Kasumi-1 (cell line): ENCODE results near the gene RTRAF.

Source experiments
- DNase-seq, 2 experiments: peaks; one replicate each; lab custom pipeline; 2025; lab: John Stamatoyannopoulos, UW

RTRAF gene

DNA sequence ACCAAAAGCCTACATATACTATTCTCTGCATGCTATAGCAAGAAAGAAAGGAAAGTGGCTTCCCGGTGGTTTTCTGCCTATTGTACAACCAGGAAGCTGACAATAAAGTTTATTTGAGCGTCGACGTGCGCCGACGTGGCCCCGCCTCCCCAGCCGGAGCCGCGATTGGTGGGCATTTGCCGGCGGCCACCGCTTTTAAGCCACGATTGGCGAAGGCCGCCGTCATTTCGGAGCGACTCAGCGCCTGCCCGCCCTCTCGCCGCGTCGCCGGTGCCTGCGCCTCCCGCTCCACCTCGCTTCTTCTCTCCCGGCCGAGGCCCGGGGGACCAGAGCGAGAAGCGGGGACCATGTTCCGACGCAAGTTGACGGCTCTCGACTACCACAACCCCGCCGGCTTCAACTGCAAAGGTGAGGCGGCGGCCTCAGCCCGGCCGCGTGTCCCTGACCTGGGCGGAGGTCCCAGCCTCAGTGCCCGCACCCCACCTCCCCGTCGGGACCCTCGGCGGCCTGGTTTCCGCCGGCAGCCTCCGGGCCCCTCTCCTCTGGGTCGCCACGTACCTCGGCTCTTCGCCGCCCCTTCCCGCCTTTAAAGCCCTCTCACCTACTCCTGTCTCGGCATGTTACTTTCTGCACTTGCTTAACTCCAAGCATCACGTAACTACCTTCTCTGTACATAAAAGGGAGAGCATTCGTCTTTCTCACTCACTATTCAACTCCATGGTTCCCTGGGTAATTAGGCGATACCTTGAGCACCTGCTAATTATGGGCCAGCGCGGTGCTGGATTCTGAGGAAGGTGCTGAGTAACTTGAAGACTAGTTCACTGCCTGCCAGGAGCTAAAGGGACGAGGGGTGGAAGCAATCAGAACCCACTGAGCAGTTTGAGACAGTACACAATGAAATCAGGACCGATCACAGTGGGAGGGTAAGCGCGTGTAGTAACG is at the start of gene RTRAF:
TSS of gene RTRAF (plus strand) at position 254 of the 942 bp plus-strand sequence. CDS start at position 348, 94 bp downstream.
- peak; percentile 92 to 93 for DNase-seq

DNA sequence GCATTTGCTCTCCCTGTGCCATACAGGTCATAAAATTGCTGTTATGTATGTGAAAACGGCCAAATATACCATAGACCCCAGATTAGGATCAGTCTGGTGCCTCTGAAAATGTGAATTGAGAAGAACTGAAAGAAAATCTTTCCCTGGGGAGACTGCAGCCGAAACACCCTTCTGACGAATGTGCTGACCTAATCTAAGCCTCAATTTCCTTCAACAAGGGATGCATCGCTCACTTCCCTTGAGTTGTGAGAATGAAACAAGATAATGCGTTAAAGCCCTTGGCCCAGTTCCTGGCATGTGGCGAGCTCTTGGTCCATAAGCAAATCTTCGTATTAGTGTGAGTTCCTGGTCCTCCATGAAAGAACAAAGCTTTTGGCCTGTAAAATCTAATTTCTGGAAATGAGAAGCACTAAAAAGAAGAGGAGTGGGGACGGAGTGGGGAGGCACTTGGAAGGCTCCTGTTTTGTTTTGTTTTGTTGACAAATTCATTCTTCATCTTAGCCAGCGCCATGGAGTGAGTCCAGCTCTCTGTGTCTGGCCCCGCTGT is 49.5 kb upstream of the RTRAF start:
- DNase-seq, result no peak

DNA sequence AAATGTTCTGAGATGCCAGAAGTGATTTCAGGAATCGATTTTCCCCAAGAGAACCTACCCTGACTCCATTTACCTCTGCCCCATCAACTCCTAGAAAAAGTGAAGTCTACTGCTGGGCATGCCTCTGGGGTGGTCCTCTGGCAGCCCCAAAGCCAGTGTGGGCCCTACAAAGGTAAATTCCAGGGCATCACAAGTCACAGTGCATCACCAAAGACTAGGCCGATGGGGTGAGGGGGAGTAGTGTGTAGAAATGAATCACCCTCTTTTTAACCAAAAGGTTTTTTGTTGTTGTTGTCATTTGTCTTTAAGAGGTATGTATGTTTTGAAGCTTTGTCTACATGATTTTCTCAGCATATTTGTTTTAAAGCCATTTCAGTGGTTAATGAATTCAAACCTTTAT is 46.4 kb upstream of the RTRAF start:
- DNase-seq, result no peak

DNA sequence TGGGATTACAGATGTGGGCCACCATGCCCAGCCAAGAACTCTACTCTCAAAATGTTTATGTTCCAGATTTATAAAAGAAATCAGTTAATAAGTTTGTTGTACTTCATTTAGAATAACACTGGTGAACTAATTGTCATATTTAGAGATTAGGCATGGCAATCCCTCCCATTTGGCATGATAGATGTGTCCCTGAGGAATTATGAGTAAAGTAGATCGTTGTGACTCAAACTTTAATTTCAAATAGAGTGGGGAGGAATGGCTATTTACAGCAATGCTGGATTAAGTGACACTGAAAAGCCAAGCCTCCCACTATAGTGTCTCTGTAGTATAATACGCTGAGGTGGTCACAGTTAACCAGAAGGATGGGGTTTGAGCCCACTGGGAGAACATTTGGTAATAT is 39.3 kb upstream of the RTRAF start:
- DNase-seq, result no peak

DNA sequence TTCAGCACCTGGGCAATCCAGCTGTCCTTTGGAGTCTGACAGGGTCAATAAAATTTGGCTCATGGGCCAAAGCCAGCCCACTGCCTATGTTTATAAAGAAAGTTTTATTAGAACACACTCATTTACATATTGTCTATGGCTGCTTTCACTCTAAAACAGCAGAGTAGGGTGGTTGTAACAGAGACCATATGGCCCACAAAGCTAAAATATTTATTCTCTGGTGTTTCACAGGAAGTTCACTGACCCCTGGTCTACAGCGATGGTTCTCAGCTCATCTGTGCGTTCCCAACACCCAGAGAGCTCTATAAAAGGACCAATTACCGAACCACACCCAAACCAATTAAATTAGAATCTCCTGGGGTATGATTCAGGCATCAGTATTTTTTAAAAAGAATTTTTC is 37.7 kb upstream of the RTRAF start:
- DNase-seq, result no peak

DNA sequence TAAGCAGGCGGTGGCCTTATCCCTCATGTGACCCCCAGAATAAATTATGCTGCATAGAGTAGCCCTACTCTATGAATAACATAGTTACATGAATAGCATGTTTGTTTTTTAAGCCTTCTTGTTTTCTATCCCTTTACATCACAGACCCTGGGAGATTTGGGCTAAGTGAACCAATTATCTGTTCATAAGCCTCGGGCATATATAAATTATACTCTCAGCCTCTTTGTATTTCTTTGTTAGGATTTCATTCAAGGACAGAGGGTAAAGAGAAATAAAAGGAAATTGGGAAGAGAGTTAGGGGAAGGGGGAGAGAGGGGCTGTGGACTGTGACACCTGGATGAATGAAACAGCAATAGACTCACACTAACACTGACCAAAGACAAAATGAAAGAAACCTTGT is 35.3 kb upstream of the RTRAF start:
- no peak for DNase-seq

DNA sequence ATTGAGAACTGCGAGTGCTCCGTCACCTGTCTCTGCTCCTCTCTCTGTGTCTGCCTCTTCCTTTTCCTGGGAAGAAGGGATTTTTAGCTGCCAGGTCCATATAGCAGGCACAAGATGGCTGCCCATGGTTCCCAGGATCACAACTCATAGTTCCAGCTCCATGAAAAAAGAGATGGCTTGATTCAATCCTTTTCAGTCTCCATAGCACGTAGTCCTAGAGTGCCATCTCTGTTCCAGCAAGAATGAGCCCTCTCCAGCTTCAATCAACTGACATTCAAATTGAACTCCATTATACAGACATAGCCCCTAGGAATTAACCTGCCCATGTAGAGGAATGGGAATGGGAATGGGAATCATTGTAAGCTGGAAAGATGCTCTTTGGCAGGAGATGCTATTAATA is 34.7 kb upstream of the RTRAF start:
- DNase-seq, result no peak

DNA sequence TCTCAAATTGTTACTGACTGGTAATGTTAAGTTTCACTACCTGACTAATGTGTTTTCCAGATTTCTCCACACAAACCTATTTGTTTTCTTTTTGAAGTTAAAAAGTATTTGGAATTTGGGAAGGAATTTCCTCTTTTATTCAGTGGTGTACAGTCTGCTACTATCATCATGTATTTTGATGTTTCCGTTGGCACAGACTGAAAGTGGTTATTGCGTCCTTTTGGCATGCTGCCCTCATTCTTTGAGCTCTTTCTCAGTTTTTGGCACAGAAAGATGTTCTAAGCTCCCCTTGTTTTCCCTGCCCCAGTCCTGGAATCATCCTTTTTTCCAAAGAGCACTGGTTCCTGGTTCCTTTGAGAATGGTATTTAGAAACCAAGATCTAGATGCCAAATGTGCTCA is 31.4 kb upstream of the RTRAF start:
- DNase-seq, result no peak

DNA sequence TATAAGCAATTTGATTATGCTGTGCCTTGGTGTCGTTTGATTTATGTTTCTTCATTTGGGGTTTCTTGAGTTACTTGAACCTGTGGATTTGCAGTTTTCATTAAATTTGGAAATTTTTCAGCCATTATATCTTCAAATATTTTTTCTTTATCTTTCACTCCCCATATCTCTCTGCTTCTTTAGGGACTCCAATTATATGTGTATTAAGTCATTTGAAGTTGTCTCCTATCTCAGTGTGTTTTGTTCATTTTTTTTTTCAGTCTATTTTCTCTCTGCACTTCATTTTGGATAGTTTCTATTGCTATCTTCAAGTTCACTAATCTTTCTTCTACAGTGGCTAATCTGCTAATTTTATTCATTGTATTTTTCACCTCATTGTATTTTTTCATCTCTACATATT is 29.4 kb upstream of the RTRAF start:
- DNase-seq, result no peak

DNA sequence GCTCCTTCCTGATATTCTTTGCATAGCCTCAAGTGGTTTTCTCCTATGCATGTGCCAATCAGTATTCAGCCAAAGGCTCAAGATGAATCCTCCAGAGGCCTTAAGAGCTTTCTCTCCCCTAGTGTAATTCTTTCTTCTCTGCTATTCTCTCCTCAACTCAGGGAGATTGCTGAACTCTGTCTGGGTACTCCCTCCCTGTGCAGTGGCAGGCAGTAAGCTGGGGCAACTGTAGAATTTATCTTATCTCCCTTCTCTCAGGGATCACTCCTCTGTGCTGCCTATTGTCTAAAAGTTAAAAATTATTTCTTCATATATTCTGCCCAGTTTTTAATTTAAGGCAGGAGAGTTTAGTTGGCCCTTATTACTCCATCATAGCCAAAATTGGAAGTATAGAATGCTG is 28.5 kb upstream of the RTRAF start:
- DNase-seq, result no peak

DNA sequence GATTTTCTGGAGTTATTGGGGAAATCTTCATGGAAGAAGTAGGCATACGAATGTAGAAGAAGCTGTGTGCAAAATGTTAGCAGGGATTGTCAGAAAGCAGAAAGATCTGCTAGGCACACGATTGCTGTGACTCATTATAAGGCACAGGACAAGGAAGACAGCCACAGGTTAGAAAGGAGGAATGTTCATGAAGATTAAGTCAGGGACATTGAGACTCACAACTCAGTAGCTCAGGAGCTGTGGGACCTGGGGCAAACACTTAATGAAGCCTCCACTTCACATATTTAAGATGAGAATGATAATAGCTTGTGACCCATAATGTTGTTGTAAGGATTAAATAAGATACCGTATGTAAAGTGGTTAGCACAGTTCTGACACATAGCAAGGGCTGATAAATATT is 26.6 kb upstream of the RTRAF start:
- DNase-seq, result no peak

DNA sequence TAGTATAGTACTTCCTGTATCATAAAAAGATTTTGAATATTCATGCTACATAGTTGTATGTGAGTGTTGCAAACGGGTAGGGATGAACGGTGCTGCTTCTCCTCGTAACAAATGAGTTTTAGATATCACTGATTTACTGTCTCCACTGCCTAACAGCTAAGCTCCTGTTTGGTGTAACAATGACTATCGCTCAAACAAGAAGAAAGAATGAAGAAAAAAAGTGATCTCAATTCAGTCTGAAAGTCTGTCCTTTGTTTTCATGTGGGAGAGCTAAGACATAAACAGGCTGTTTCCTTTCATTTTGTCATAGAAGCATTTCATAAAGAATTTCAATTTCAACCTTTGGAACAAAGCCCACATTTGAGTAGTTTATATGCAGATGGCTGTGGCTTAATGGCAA is 26.1 kb upstream of the RTRAF start:
- DNase-seq, result no peak

DNA sequence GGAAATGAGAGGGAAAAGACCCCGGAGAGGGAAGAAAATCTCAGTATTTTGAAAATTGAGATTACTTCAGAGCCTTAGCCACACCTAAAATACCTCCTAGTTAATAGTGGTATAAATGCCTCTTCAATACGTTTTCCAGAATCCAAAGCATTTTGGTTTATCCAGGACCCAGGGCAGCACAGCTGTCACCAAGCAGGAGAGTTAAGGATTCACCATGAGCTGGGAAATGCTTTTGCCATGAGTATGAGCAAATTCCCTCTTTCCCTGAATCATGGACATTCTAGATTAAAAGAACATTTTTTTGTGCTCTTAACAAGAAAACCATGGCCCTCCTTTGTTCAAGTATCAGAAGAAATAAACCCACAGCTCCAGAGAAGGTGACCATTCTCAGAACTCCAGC is 21.8 kb upstream of the RTRAF start:
- no peak for DNase-seq

DNA sequence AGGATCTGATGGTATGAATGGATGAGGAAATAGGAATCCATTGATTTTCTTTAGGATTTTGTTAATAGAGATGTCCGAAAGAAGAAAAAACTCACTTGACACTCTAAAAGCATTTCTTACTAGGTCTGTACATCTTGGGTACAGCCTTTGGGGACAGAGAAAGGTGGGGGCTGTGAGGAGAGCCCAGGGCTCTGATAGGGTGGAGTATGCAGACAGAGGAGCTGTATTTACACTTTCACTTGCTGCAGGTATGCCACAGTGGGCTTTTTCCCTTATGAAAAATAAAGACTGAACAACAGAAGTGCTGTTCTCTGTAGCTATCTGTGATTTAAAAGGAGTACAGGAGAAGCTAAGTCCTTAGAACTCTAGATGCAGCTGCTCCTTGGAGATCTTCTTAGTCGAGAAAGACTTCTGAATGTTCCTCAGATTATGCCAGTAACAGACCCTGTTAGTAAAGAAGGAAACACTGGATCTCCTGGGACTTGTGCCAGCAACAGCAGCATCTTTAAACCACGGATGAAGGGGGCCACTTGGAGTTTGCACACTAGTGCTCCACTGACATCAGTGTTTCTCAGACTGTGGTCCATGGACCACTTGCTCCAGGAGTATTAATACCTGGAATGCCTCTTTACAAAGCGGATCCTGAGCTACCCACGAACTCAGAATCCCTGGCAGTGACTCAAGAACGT is 19.4 kb upstream of the RTRAF start:
- no peak for DNase-seq

DNA sequence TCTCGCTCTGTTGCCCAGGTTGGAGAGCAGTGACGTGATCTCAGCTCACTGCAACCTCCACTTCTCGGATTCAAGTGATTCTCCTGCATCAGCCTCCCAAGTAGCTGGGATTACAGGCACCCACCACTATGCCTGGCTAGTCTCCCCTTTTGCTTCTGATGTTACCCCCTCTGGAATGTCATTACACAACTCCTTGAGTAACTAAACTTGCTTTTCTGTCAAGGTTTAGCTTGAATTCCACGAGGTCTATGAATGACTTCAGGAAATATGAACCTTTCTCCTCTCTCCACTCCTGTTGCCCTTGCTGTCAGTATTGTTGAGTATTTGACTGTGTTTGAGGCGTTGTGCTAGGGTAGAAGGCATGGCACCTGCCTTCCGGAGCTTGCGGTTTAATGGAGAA is 16.8 kb upstream of the RTRAF start:
- DNase-seq, result no peak

DNA sequence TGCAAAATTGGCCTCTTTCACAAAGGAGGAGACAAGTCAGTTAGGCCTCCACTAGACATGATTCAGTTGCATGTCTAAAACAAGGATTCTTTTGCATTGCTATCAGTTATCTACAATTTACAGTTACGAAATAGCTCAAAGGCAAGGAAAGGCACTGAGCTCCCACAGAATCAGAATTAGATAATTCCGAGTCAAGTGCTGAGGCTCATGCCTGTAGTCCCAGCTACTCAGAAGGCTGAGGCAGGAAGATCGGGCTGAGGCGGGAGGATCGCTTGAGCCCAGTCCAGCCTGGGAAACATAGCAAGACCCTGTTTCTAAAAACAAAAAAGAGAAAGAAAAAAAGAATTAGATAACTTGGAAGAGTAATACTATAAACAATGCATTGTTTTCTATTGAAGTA is 12.3 kb upstream of the RTRAF start:
- no peak for DNase-seq

DNA sequence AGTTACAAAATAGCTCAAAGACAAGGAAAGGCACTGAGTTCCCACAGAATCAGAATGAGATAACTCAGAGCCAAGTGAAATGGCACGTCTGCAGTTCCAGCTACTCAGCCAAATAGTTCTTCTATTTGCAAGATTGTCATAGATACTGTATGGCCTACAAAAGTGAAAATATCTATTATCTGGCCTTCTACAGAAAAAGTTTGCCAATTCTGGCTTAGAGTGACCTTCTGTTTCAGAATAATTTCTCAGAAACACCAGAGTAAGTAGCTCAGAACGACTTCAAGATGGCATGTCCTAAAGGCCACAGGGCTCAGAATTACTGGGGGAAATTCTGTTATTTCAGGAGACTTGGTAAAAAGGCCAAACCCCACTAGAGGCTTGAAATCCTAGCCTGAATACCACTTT is 10.7 kb upstream of the RTRAF start:
- DNase-seq, result no peak

DNA sequence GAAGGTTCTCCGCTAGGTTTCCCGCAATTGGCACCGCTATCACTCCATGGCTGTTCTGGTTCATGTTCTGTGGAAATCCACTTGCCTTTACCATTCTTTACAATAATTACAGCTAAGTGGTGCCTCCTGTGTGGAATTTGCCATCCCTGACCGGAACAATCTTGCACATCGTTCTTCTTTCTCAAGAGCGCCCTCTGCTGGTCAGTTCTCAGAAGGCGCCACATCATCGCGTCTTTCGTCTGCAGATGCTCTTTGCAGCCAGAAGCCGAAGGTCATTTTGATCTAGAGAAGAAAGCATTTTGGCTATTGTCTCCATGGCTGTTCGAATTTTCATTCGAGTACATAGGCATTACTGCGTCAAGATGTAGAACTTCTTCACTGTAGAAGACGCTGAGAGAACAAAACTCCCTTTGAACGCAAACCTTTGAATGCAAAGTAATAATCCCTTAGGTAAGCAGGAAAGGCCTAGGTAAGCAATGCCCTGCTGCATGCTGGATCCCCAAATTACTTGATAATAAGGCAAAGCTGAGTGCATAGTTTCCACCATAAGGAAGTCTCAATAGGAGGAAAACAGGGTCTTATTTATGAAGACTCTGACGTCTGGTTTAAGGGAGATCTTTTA is 10.1 kb upstream of the RTRAF start:
- peak; percentile 79 to 84 for DNase-seq

DNA sequence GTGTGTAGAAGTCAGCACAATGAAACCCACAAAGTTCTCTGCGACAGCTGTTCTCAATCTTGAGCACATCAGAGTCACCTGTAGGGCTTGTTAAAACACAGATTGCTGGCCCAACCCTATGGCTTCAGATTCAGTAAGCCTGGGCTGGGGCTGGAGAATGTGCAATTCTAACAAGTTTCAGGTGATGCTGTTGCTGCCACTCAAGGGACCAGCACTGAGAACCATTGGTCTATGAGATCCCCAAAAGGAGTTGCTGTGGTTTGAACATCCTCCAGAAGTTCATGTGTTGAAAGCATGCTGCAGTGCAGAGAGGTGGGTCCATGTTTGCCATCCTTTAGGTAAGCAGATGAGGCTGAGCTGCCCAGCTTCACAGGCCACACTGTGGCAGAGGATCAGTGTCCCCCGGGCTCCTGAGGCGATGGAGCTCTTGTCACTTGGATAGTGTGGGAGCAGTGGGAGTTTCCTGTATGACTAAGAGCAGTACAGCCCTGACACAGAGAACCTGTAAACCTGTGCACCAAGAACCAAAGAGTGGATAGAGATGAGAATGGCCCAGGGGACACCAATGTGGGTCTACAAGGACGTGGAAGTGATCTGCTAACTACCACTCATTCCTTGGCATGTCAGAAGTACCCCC is 8.0 kb upstream of the RTRAF start:
- DNase-seq, result no peak

DNA sequence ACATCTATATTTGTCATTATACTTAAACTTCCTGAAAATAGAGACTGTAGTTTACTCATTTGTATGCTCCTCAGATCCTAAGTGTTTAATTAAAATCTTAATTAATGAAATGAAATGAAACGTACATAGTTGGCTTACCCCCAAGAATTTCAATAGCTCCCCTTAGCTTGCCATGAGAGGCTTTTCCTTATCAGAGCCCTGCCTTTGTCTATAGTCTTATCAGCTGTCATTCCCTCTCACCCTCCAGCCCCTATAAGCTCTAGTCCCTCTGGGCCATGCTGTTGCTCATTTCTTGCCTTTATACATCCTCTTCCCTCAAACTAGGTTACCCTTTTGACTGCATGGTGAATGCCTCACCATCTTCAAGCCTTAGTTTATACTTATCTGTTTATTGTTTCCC is 1.1 kb upstream of the RTRAF start:
- peak in 1 of 2 experiments; percentile 21 for DNase-seq

DNA sequence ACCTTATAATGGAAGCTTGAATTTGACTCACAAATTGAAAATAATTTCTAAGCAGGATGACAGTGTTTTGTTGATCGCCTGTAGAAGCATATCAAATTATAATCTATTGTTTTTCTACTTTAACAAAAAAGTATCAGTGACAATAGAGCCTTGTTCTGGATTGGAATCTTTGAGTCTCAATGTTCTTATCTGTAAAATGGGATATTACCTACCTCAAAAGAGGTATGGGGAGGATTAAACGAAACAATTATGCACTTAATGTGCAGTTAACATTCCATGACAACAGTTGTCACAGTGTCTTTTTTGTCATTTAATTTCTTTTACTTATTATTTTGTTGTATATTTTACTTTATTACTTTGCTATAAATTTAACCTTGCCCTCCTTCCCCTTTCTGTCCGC is 1.1 kb downstream of the RTRAF start:
- no peak for DNase-seq

DNA sequence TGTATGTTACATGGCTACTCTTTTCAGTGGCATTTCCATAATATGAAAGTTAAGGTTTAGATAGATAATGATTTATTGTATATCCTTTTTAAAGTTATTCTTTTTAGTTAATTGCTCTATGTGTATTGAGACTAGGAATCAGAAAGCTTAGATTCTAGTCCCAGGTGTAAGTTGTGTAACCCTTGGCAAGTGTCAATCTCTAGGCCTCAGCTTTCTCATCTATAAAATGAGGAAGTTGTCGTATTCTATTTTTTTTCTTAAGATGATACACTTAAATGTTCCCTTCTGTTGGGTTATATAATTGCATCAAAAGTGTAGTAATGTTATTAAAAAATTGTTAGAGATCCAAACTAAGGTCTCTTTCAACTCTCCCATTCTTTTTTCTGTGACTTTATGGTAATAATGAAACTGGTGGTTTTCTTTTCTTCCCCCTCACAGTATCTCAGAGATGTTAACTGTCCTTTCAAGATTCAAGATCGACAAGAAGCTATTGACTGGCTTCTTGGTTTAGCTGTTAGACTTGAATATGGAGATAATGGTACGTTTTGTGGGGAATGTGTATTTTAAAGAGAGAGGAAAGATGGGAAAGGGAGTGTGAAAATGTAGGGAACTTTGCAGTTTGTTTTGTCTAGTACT is 4.1 kb downstream of the RTRAF start:
- peak in 1 of 2 experiments; percentile 35 for DNase-seq
